ENCODE measurements around the gene SIGMAR1.
A peak's percentile ranks its signal among the peaks of the same experiment; 100 is the strongest.

SIGMAR1 gene

GRCh38 chr9:34628656-34629490 is 8.7 kb downstream of the SIGMAR1 start, which contains the start of gene ARID3C:
Gene ARID3C (minus strand): TSS chr9:34629066. CDS start chr9:34628014, 1,052 bp downstream.
- Mint-ChIP-seq H3K27me3 (peaks cover 28% of the 10 kb centered on the region), H3K27ac (no peak within 1 kb of the TSS)

GRCh38 chr9:34627716-34628655 is 9.6 kb downstream of the SIGMAR1 start:
- H3K36me3 Mint-ChIP-seq = no peaks in the 10 kb centered on the region
- H3K4me3 Mint-ChIP-seq = peak overlapping the region; percentile 84
- H3K27ac Mint-ChIP-seq = no peak overlapping the region
- peaks cover 25% of the 10 kb centered on the region for H3K4me1 Mint-ChIP-seq (ENCODE audit: low read depth)
- no peaks in the 10 kb centered on the region for H3K9me3 Mint-ChIP-seq (ENCODE audit: low read depth)
- peaks cover 32% of the 10 kb centered on the region for H3K27me3 Mint-ChIP-seq

More at GRCh38 chr9:34628656-34629490, 8.7 kb downstream of the SIGMAR1 start, which contains the start of gene ARID3C:
- H3K4me3 Mint-ChIP-seq = peak within 1 kb of the TSS; percentile 86
- H3K9me3 Mint-ChIP-seq (ENCODE audit: low read depth) = no peaks in the 10 kb centered on the region
- H3K36me3 Mint-ChIP-seq = no peaks in the 10 kb centered on the region
- peaks cover 23% of the 10 kb centered on the region for H3K4me1 Mint-ChIP-seq (ENCODE audit: low read depth)

- Mint-ChIP-seq H3K27me3 (peaks cover 37% of the 10 kb centered on the region), H3K36me3 (no peaks in the 10 kb centered on the region), H3K27ac (no peak overlapping the region), H3K4me3 (no peak overlapping the region), H3K9me3 (ENCODE audit: low read depth) (no peaks in the 10 kb centered on the region), H3K4me1 (ENCODE audit: low read depth) (peaks cover 29% of the 10 kb centered on the region)
Measured at GRCh38 chr9:34625186-34625486, 12.5 kb downstream of the SIGMAR1 start.

GRCh38 chr9:34624475-34625185 is 13.0 kb downstream of the SIGMAR1 start:
- H3K36me3 Mint-ChIP-seq = no peaks in the 10 kb centered on the region
- no peak overlapping the region for H3K27ac Mint-ChIP-seq
- peaks cover 31% of the 10 kb centered on the region for H3K4me1 Mint-ChIP-seq (ENCODE audit: low read depth)
- peaks cover 35% of the 10 kb centered on the region for H3K27me3 Mint-ChIP-seq
- peak overlapping the region; percentile 66 for H3K4me3 Mint-ChIP-seq
- H3K9me3 Mint-ChIP-seq (ENCODE audit: low read depth) = no peaks in the 10 kb centered on the region

GRCh38 chr9:34623374-34624235 is 14.0 kb downstream of the SIGMAR1 start:
- H3K27ac Mint-ChIP-seq = no peak overlapping the region
- H3K27me3 Mint-ChIP-seq = peaks cover 32% of the 10 kb centered on the region

GRCh38 chr9:34620061-34620994 is 17.3 kb downstream of the SIGMAR1 start, which contains the start of gene DCTN3:
Gene DCTN3 (minus strand): TSS chr9:34620495. CDS start chr9:34620464, 31 bp downstream.
- Mint-ChIP-seq H3K4me1 (ENCODE audit: low read depth) (peaks cover 28% of the 10 kb centered on the region), H3K36me3 (peaks cover 6% of the 10 kb centered on the region), H3K27ac (peak within 1 kb of the TSS; percentile 66), H3K27me3 (peaks cover 12% of the 10 kb centered on the region), H3K9me3 (ENCODE audit: low read depth) (no peaks in the 10 kb centered on the region), H3K4me3 (peak within 1 kb of the TSS; percentile 95)

More at GRCh38 chr9:34623374-34624235, 14.0 kb downstream of the SIGMAR1 start:
- no peaks in the 10 kb centered on the region for H3K9me3 Mint-ChIP-seq (ENCODE audit: low read depth)
- no peaks in the 10 kb centered on the region for H3K36me3 Mint-ChIP-seq
- peaks cover 34% of the 10 kb centered on the region for H3K4me1 Mint-ChIP-seq (ENCODE audit: low read depth)
- peak overlapping the region; percentile 66 for H3K4me3 Mint-ChIP-seq

- Mint-ChIP-seq H3K4me1 (ENCODE audit: low read depth) (peaks cover 32% of the 10 kb centered on the region), H3K27me3 (no peaks in the 10 kb centered on the region), H3K36me3 (peaks cover 9% of the 10 kb centered on the region), H3K4me3 (no peak overlapping the region), H3K27ac (no peak overlapping the region), H3K9me3 (ENCODE audit: low read depth) (no peaks in the 10 kb centered on the region)
Measured at GRCh38 chr9:34615132-34615531, 22.5 kb downstream of the SIGMAR1 start.

GRCh38 chr9:34612788-34613390 is 24.7 kb downstream of the SIGMAR1 start:
- peaks cover 9% of the 10 kb centered on the region for H3K36me3 Mint-ChIP-seq
- peak overlapping the region; percentile 88 for H3K4me3 Mint-ChIP-seq
- no peaks in the 10 kb centered on the region for H3K9me3 Mint-ChIP-seq (ENCODE audit: low read depth)
- H3K27ac Mint-ChIP-seq = peak overlapping the region; percentile 96
- peaks cover 23% of the 10 kb centered on the region for H3K4me1 Mint-ChIP-seq (ENCODE audit: low read depth)
- H3K27me3 Mint-ChIP-seq = no peaks in the 10 kb centered on the region

- H3K4me1 Mint-ChIP-seq (ENCODE audit: low read depth) = peaks cover 23% of the 10 kb centered on the region
- peaks cover 9% of the 10 kb centered on the region for H3K36me3 Mint-ChIP-seq
- peak within 1 kb of the TSS; percentile 96 for H3K27ac Mint-ChIP-seq
- H3K27me3 Mint-ChIP-seq = no peaks in the 10 kb centered on the region
- peak within 1 kb of the TSS; percentile 88 for H3K4me3 Mint-ChIP-seq
- H3K9me3 Mint-ChIP-seq (ENCODE audit: low read depth) = no peaks in the 10 kb centered on the region
Measured at GRCh38 chr9:34611811-34612787, 25.5 kb downstream of the SIGMAR1 start, which contains the start of gene RPP25L. Gene RPP25L (minus strand): TSS chr9:34612097. CDS start chr9:34611296, 801 bp downstream.

GRCh38 chr9:34611251-34611810 is 26.3 kb downstream of the SIGMAR1 start:
- Mint-ChIP-seq H3K9me3 (ENCODE audit: low read depth) (no peaks in the 10 kb centered on the region), H3K27me3 (no peaks in the 10 kb centered on the region), H3K4me1 (ENCODE audit: low read depth) (peaks cover 23% of the 10 kb centered on the region), H3K4me3 (peak overlapping the region; percentile 88), H3K36me3 (peaks cover 4% of the 10 kb centered on the region), H3K27ac (peak overlapping the region; percentile 96)

GRCh38 chr9:34610434-34611206 is 27.0 kb downstream of the SIGMAR1 start:
- Mint-ChIP-seq H3K27me3 (no peaks in the 10 kb centered on the region), H3K27ac (peak overlapping the region; percentile 13)

More at GRCh38 chr9:34610434-34611206, 27.0 kb downstream of the SIGMAR1 start:
- Mint-ChIP-seq H3K4me3 (peak overlapping the region; percentile 88), H3K4me1 (ENCODE audit: low read depth) (peaks cover 23% of the 10 kb centered on the region), H3K9me3 (ENCODE audit: low read depth) (no peaks in the 10 kb centered on the region), H3K36me3 (peaks cover 3% of the 10 kb centered on the region)

All from activated naive CD8-positive, alpha-beta T cell (primary cell).